Caco-2 (cell line): ENCODE measurements around the gene SETDB1. TPM values are rescaled to one million over a fixed set of nuclear protein-coding genes. Genes with fewer than 3 reads are reported as not detected.

Experiments used
- BruUV-seq: library from RNA; stranded (reverse); fragments of 400-500 nt; replicated peaks from 2 replicates; lab custom pipeline; 2021; lab: Mats Ljungman, UMichigan
- CTCF ChIA-PET: fragments of 300-600 bp; sonication (Branson Sonifier 250); formaldehyde crosslinking; loops from one replicate; lab custom pipeline; 2022; ENCODE audit warnings: antibody characterized with exemption; lab: Charles Lee
- POLR2A ChIA-PET: fragments of 300-600 bp; sonication (Branson Sonifier 250); formaldehyde crosslinking; loops from one replicate; lab custom pipeline; 2022; ENCODE audit warnings: antibody characterized with exemption; lab: Charles Lee
- DNase-seq, 2 experiments: peaks; one replicate each; pipeline versions ENCODE4 v3.0.0 to v3.0.0-alpha.2; 2020 to 2022
- H3K27me3 ChIP-seq: replicated peaks from 2 replicates; pipeline ENCODE4 v1.6.0; 2011; ENCODE audit warnings: low read length; ENCODE audit not compliant: control insufficient read depth, insufficient read depth
- H3K36me3 ChIP-seq: 2 replicates; pipeline ENCODE4 v1.5.1; 2011; ENCODE audit warnings: low read length; ENCODE audit not compliant: control insufficient read depth, insufficient read depth
- H3K4me1 ChIP-seq: fragments of 250-450 bp; sonication (Bioruptor Pico); 2 replicates; pipeline ENCODE4 v1.5.1; 2020; ENCODE audit warnings: mild to moderate bottlenecking
- H3K4me3 ChIP-seq: 2 replicates; pipeline ENCODE4 v1.5.1; 2011; ENCODE audit warnings: low read depth, mild to moderate bottlenecking, control low read depth, low read length
- H3K9me3 ChIP-seq: fragments of 250-450 bp; sonication (Bioruptor Pico); 2 replicates; pipeline ENCODE4 v1.5.1; 2020; ENCODE audit warnings: mild to moderate bottlenecking, moderate library complexity
- H3K27ac Mint-ChIP-seq: one replicate; pipeline ENCODE4 v1.8.0; 2022; ENCODE audit warnings: mixed read lengths; ENCODE audit not compliant: unreplicated experiment
- H3K27me3 Mint-ChIP-seq: one replicate; pipeline ENCODE4 v1.8.0; 2022; ENCODE audit warnings: mixed read lengths; ENCODE audit not compliant: insufficient read depth, unreplicated experiment
- H3K36me3 Mint-ChIP-seq: one replicate; pipeline ENCODE4 v1.8.0; 2022; ENCODE audit warnings: mild to moderate bottlenecking, mixed read lengths; ENCODE audit not compliant: insufficient read depth, unreplicated experiment
- H3K4me1 Mint-ChIP-seq: one replicate; pipeline ENCODE4 v1.8.0; 2022; ENCODE audit warnings: low read depth, mixed read lengths; ENCODE audit not compliant: unreplicated experiment
- H3K4me3 Mint-ChIP-seq: one replicate; pipeline ENCODE4 v1.8.0; 2022; ENCODE audit warnings: mild to moderate bottlenecking, moderate library complexity, mixed read lengths; ENCODE audit not compliant: unreplicated experiment
- H3K9me3 Mint-ChIP-seq: one replicate; pipeline ENCODE4 v1.8.0; 2022; ENCODE audit warnings: mixed read lengths; ENCODE audit not compliant: unreplicated experiment
- intact Hi-C: fragments of 100-400 bp; cut with micrococcal nuclease; formaldehyde crosslinking; loops from one replicate; pipeline ENCODE4 v1.10.0; 2022; ENCODE audit not compliant: unreplicated experiment
- total RNA-seq: library from RNA; stranded (reverse); gene quantifications from 2 replicates; pipeline ENCODE4 v1.2.3, GENCODE V29; 2022
- TF ChIP-seq, protein P1 (sequence below), 2 experiments: fragments of 200-600 bp in 1 of 2; IDR thresholded peaks; 1 replicate in 1 of 2; 2 replicates in 1 of 2; pipeline versions ENCODE4 v1.5.1 to v1.8.0; 2011 to 2022; ENCODE audit warnings: antibody characterized with exemption in 1 of 2, control low read depth in 1 of 2, inconsistent platforms in 1 of 2, low read depth in 1 of 2, low read length in 1 of 2, mild to moderate bottlenecking in 1 of 2, moderate library complexity in 1 of 2; ENCODE audit not compliant: insufficient read depth in 1 of 2, severe bottlenecking in 1 of 2, unreplicated experiment in 1 of 2

SETDB1 gene
- total RNA-seq, 1 experiment from 2014 or later: 45.0 TPM

DNA sequence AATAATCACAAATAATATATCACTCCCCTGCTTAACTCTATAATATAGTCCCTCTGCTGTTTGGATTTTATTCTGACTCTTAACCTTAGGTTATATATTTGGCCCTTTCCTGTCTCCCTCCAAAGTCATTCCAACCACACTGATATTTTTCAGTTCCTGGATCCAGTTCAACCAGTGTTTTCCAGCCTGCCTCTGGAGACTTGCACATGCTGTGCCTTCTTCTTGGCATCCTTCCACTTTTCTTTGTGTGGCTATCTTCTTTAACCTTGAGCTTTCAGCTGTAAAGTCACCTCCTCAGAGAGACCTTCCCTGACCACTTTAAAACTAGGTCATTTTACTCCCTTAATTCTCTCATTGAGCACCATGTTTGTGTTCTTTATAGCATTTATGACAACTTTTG lies 29.1 kb downstream of the SETDB1 start:
- intact Hi-C loops: no loop called here
- Histone ChIP-seq H3K36me3 (peaks cover 2% of the 10 kb centered on the region; the same call in 1 of the 2 replicates), H3K4me1 (no peaks in the 10 kb centered on the region), H3K9me3 (no peaks in the 10 kb centered on the region), H3K27me3 (no peaks in the 10 kb centered on the region), H3K4me3 (no peak overlapping the region)
- ChIA-PET CTCF (no interaction called here), POLR2A (interaction anchor here (1.6 kb wide), 1 partner anchor 10 kb away, joined by 3 read pairs; no protein-coding TSS in a partner anchor)
- Mint-ChIP-seq H3K36me3 (peaks cover 86% of the 10 kb centered on the region), H3K4me3 (no peak overlapping the region), H3K9me3 (no peaks in the 10 kb centered on the region), H3K4me1 (peaks cover 7% of the 10 kb centered on the region), H3K27me3 (no peaks in the 10 kb centered on the region), H3K27ac (no peak overlapping the region)
- BruUV-seq: no TSS peak
- TF ChIP-seq, protein P1, sequence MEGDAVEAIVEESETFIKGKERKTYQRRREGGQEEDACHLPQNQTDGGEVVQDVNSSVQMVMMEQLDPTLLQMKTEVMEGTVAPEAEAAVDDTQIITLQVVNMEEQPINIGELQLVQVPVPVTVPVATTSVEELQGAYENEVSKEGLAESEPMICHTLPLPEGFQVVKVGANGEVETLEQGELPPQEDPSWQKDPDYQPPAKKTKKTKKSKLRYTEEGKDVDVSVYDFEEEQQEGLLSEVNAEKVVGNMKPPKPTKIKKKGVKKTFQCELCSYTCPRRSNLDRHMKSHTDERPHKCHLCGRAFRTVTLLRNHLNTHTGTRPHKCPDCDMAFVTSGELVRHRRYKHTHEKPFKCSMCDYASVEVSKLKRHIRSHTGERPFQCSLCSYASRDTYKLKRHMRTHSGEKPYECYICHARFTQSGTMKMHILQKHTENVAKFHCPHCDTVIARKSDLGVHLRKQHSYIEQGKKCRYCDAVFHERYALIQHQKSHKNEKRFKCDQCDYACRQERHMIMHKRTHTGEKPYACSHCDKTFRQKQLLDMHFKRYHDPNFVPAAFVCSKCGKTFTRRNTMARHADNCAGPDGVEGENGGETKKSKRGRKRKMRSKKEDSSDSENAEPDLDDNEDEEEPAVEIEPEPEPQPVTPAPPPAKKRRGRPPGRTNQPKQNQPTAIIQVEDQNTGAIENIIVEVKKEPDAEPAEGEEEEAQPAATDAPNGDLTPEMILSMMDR (IDR thresholded peaks at IDR 0.05; ENCODE audit: insufficient read depth in 1 of 2, low read depth in 1 of 2, low read length in 1 of 2, severe bottlenecking in 1 of 2, unreplicated experiment in 1 of 2): no peak
- DNase-seq: no peak

DNA sequence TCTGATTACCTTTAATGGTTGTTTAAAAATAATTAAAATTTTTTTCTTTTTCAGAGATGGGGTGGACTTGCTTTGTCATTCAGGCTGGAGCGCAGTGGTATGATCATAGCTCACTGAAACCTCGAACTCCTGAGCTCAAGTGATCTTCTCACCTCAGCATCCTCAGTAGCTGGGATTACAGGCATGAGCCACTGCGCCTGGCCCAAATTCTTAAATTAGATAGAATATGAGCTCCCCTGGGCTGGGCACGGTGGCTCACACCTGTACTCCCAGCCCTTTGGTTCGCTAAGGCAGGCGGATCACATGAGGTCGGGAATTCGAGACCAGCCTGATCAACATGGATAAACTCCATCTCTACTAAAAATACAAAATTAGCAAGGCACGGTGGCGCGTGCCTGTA lies 31.5 kb downstream of the SETDB1 start:
- no peak for DNase-seq
- H3K27ac Mint-ChIP-seq: no peak overlapping the region
- no peaks in the 10 kb centered on the region for H3K27me3 Mint-ChIP-seq
- intact Hi-C loops: no loop called here
- H3K4me1 Mint-ChIP-seq: peaks cover 17% of the 10 kb centered on the region
- ChIA-PET CTCF (interaction anchor here (0.6 kb wide), 1 partner anchor 33 kb away, joined by 3 read pairs; no protein-coding TSS in a partner anchor), POLR2A (interaction anchor here (0.6 to 0.7 kb wide), 4 partner anchors 26 to 322 kb away, joined by 3 to 6 read pairs (median 5); no protein-coding TSS in a partner anchor)
- H3K4me3 Mint-ChIP-seq: no peak overlapping the region
- peaks cover 86% of the 10 kb centered on the region for H3K36me3 Mint-ChIP-seq
- H3K36me3 ChIP-seq: peaks cover 3% of the 10 kb centered on the region; the same call in 1 of the 2 replicates
- no peak overlapping the region for H3K4me3 ChIP-seq
- peaks cover 11% of the 10 kb centered on the region for H3K4me1 ChIP-seq
- TF ChIP-seq, protein P1 (IDR thresholded peaks at IDR 0.05; ENCODE audit: insufficient read depth in 1 of 2, low read depth in 1 of 2, low read length in 1 of 2, severe bottlenecking in 1 of 2, unreplicated experiment in 1 of 2): no peak
- H3K27me3 ChIP-seq: no peaks in the 10 kb centered on the region
- no peaks in the 10 kb centered on the region for H3K9me3 Mint-ChIP-seq
- BruUV-seq: no TSS peak
- H3K9me3 ChIP-seq: no peaks in the 10 kb centered on the region

DNA sequence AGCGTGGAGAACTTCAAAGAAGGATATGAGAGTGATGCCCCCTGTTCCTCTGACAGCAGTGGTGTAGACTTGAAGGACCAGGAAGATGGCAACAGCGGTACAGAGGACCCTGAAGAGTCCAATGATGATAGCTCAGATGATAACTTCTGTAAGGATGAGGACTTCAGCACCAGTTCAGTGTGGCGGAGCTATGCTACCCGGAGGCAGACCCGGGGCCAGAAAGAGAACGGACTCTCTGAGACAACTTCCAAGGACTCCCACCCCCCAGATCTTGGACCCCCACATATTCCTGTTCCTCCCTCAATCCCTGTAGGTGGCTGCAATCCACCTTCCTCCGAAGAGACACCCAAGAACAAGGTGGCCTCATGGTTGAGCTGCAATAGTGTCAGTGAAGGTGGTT lies 34.5 kb downstream of the SETDB1 start:
- Histone ChIP-seq H3K9me3 (no peaks in the 10 kb centered on the region), H3K4me1 (peaks cover 15% of the 10 kb centered on the region), H3K27me3 (no peaks in the 10 kb centered on the region), H3K36me3 (peaks cover 5% of the 10 kb centered on the region), H3K4me3 (no peak overlapping the region)
- CTCF ChIA-PET: no interaction called here
- no peaks in the 10 kb centered on the region for H3K27me3 Mint-ChIP-seq
- no peak for DNase-seq
- POLR2A ChIA-PET: interaction anchor here (0.6 kb wide), 1 partner anchor 10 kb away, joined by 5 read pairs; no protein-coding TSS in a partner anchor
- H3K36me3 Mint-ChIP-seq: peaks cover 91% of the 10 kb centered on the region
- BruUV-seq: no TSS peak
- H3K4me1 Mint-ChIP-seq: peaks cover 33% of the 10 kb centered on the region
- intact Hi-C loops: no loop called here
- H3K9me3 Mint-ChIP-seq: no peaks in the 10 kb centered on the region
- H3K4me3 Mint-ChIP-seq: no peak overlapping the region
- peak overlapping the region; percentile 53 for H3K27ac Mint-ChIP-seq
- TF ChIP-seq, protein P1 (IDR thresholded peaks at IDR 0.05; ENCODE audit: insufficient read depth in 1 of 2, low read depth in 1 of 2, low read length in 1 of 2, severe bottlenecking in 1 of 2, unreplicated experiment in 1 of 2): no peak
